PFSK-1 (cell line): ENCODE data around the gene ACTR10.

ENCODE experiments used
- FOXP2 ChIP-seq: optimal IDR thresholded peaks from 2 replicates; pipeline ENCODE3; 2011; ENCODE audit warnings: borderline replicate concordance, control low read depth, inconsistent platforms; ENCODE audit not compliant: insufficient read depth; ENCODE audit errors: extremely low read length, extremely low read depth
- POLR2AphosphoS5 ChIP-seq: IDR thresholded peaks from 2 replicates; pipeline ENCODE4 v1.6.1; 2012; ENCODE audit warnings: low read depth, mild to moderate bottlenecking, control low read depth, low read length, moderate library complexity
- SIN3A ChIP-seq: IDR thresholded peaks from 2 replicates; pipeline ENCODE4 v1.6.1; 2012; ENCODE audit warnings: mild to moderate bottlenecking, low read length, moderate library complexity, borderline replicate concordance; ENCODE audit not compliant: insufficient read depth
- TAF1 ChIP-seq: IDR thresholded peaks from 2 replicates; pipeline ENCODE4 v1.6.1; 2012; ENCODE audit warnings: low read length, control low read depth, borderline replicate concordance; ENCODE audit not compliant: insufficient read depth
- TF ChIP-seq, protein P1 (sequence below), 2 experiments: IDR thresholded peaks; 2 replicates each; pipeline versions ENCODE4 v1.6.1 to v1.8.0; 2011 to 2012; ENCODE audit warnings: low read depth in 2 of 2, low read length in 2 of 2, control low read depth in 1 of 2, inconsistent platforms in 1 of 2, mild to moderate bottlenecking in 1 of 2, moderate library complexity in 1 of 2; ENCODE audit not compliant: insufficient read depth in 1 of 2

DNA sequence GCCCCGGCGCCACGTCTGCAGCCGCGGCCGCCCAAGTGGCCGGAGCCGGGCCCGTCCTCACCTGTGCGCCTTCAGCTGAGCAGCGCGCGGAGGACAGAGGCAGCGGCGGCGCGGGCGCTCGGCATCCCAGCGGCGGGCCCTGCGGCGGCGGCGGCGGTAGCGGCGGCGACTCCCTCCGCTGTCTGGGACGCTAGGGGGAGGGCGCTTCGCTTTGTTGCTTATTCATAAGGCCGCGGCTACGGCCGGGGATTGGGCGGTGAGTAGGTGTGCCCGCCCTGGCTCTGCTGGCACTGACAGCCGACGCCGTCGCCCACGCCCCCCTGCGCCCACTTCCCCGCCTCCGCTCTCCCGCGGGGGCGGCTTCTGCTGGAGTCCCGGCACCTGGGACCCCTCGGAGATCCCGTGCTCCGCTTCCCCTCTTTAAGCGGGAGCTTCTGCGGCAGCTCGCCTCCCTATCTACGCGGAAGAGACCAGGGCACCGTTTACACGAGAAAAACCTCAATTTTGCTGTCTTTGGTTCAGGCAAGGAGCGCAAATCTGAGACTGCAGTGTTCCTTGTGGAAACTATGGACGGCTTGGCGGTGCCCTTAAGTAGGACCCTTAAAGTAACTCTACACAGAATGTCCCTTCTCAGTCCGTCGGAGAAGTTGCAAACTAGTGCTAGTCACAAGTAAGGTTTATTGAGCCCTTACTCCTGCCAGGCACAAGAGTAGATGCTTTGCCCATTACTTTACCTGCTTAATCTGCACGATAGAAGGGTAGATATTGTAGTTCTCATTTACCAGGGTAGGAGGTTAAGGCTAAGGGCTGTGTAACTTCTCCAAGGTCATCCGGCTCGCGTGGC lies 47.7 kb upstream of the ACTR10 start, which contains the start of gene ARMH4:
- TF ChIP-seq TAF1, result no peak
- TF ChIP-seq POLR2AphosphoS5, result no peak
- TF ChIP-seq, protein P1, sequence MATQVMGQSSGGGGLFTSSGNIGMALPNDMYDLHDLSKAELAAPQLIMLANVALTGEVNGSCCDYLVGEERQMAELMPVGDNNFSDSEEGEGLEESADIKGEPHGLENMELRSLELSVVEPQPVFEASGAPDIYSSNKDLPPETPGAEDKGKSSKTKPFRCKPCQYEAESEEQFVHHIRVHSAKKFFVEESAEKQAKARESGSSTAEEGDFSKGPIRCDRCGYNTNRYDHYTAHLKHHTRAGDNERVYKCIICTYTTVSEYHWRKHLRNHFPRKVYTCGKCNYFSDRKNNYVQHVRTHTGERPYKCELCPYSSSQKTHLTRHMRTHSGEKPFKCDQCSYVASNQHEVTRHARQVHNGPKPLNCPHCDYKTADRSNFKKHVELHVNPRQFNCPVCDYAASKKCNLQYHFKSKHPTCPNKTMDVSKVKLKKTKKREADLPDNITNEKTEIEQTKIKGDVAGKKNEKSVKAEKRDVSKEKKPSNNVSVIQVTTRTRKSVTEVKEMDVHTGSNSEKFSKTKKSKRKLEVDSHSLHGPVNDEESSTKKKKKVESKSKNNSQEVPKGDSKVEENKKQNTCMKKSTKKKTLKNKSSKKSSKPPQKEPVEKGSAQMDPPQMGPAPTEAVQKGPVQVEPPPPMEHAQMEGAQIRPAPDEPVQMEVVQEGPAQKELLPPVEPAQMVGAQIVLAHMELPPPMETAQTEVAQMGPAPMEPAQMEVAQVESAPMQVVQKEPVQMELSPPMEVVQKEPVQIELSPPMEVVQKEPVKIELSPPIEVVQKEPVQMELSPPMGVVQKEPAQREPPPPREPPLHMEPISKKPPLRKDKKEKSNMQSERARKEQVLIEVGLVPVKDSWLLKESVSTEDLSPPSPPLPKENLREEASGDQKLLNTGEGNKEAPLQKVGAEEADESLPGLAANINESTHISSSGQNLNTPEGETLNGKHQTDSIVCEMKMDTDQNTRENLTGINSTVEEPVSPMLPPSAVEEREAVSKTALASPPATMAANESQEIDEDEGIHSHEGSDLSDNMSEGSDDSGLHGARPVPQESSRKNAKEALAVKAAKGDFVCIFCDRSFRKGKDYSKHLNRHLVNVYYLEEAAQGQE (IDR thresholded peaks at IDR 0.05; ENCODE audit: insufficient read depth in 1 of 2, low read depth in 2 of 2, low read length in 2 of 2), result no peak
- no peak for TF ChIP-seq FOXP2
- TF ChIP-seq SIN3A, result no peak
